Pancreas (tissue), 10 donors: Measurements from ENCODE around the gene TSPO2. TPM values are rescaled to one million over a fixed set of nuclear protein-coding genes. Genes with fewer than 3 reads are reported as not detected.
A peak's percentile ranks its signal among the peaks of the same experiment; 100 is the strongest.
"Not testable (repeated sequence)": the region's sequence is repeated elsewhere in the genome, so short reads cannot be mapped to it uniquely, and the experiment has no call there.

Experiments used
- ATAC-seq, 4 donors: fragments of 200-7000 bp; cut with Tn5 transposase; one replicate each; pipeline versions ENCODE4 v1.8.0 to v1.9.1; 2020; ENCODE audit warnings: mild to moderate bottlenecking in 4 of 4, moderate library complexity in 4 of 4
- DNase-seq, 6 donors: peaks; one replicate each; pipeline ENCODE4 v3.0.0-alpha.2; 2020
- FAIRE-seq: peaks from 2 replicates; lab custom pipeline; 2012; peaks lifted over from hg19 to GRCh38; lab: Jason Lieb, UNC
- H3K27ac ChIP-seq, 4 donors: fragments of 200-600 bp; sonication (generic); 1 replicate in 3 of 4; 2 replicates in 1 of 4; pipeline versions ENCODE4 v1.5.0 to v1.8.0; 2020
- H3K27me3 ChIP-seq, 4 donors: fragments of 200-600 bp; one replicate each; pipeline ENCODE4 v1.8.0; 2021
- H3K36me3 ChIP-seq, 3 donors: fragments of 200-600 bp; sonication (generic) in 1 of 3; one replicate each; pipeline versions ENCODE4 v1.5.0 to v1.8.0; 2020 to 2021
- H3K4me1 ChIP-seq, 3 donors: fragments of 200-600 bp; one replicate each; pipeline ENCODE4 v1.8.0; 2021
- H3K4me3 ChIP-seq, 4 donors: fragments of 200-600 bp; sonication (generic) in 2 of 4; one replicate each; pipeline versions ENCODE4 v1.5.0 to v1.8.0; 2020 to 2021
- H3K9me3 ChIP-seq, 4 donors: fragments of 200-600 bp; one replicate each; pipeline ENCODE4 v1.8.0; 2021
- CTCF ChIP-seq, 4 donors: fragments of 200-600 bp; sonication (generic) in 3 of 4; IDR thresholded peaks; one replicate each; pipeline versions ENCODE4 v1.5.0 to v1.8.0; 2021; ENCODE audit warnings: antibody characterized with exemption in 4 of 4
- WGBS, 2 donors: extraction: QIAGEN DNeasy Blood & Tissue Kit; methylation state at CpG; one replicate each; pipeline ENCODE4 v1.1.7; 2013; 5-methylcytosine and 5-hydroxymethylcytosine counted together
- intact Hi-C, 3 donors: fragments of 100-400 bp; cut with DNase I; formaldehyde crosslinking; loops; one replicate each; pipeline versions ENCODE4 v1.11.1 to v1.14.2; 2022
- polyA plus RNA-seq, 2 donors: library from polyadenylated mRNA; stranded (reverse); fragments of 200-250 nt; gene quantifications; one replicate each; pipeline ENCODE4 v1.2.3, GENCODE V29; 2013
- total RNA-seq, 6 donors: library from RNA; stranded (reverse); fragmentation: NEBNext Ultra II Directional in 4 of 6; extraction: Animal tissue kit (Norgen Biotek cat#: 25700) in 4 of 6; gene quantifications; one replicate each; pipeline versions ENCODE4 v1.2.1 to v1.2.4, GENCODE V29; 2021 to 2023
- donor health status: healthy with polysubstance abuse.
- donor health status: DM: no; HTN: no; CAD: no; lungs with moderate emphysema.
- donor health status: DM: no; HTN: no; CAD: no.
- donor health status: control.
- donor health status: control.
- donor health status: Bipolar disorder and iron deficiency.
- donor health status: DM: yes; HTN: yes; CAD: no.
- donor health status: DM: no; HTN: no; CAD: no.
- donor health status: DM: no; HTN: no; CAD: no.
- donor health status: DM: yes; HTN: yes; CAD: no.

TSPO2 gene
- total and polyA plus RNA-seq, 8 donors: 0.12 to 0.42 (median 0.28) TPM; not detected in 5

DNA sequence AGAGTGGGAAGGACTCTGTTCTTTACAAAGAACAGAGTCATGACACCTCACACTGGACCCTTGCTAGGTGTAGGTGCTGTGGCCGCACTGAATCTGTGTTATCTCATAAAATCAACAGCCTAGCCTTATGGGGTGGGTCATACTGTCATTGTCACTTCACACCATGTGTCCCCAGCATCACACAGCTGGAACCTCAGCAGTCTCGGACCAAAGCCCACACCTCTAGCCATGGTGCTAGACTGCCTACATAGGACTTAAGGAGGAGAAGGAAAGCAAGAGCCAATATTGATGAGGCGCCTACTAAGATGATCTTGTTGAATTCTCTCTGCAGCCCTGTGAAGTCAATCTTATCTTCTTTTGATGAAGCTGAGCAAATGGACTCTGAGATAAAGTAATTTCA lies 34.3 kb upstream of the TSPO2 start:
- no peak for TF ChIP-seq CTCF (IDR thresholded peaks at IDR 0.05)
- WGBS, 2 donors: 93 to 96% methylated on average over 3 of the region's 3 CpGs
- Histone ChIP-seq H3K9me3 (no peaks in the 10 kb centered on the region), H3K4me1 (peaks cover 11 to 18% (median 13%) of the 10 kb centered on the region in 3 donors), H3K27me3 (no peaks in the 10 kb centered on the region), H3K36me3 (no peaks in the 10 kb centered on the region), H3K4me3 (no peak overlapping the region), H3K27ac (no peak overlapping the region)
- intact Hi-C loops: no loop called here
- FAIRE-seq (no peak), ATAC-seq (no peak), DNase-seq (no peak)

- H3K36me3 ChIP-seq: no peaks in the 10 kb centered on the region
- TF ChIP-seq CTCF (IDR thresholded peaks at IDR 0.05): no peak
- intact Hi-C loops: no loop called here
- no peaks in the 10 kb centered on the region for H3K27me3 ChIP-seq
- H3K4me3 ChIP-seq: no peak overlapping the region
- DNase-seq (no peak), FAIRE-seq (no peak), ATAC-seq (no peak)
- no peaks in the 10 kb centered on the region for H3K9me3 ChIP-seq
- peaks cover 21 to 30% (median 28%) of the 10 kb centered on the region in 3 donors for H3K4me1 ChIP-seq
- no peak overlapping the region for H3K27ac ChIP-seq
- WGBS, 2 donors: 98 to 100% methylated on average over 1 of the region's 1 CpG
Measured at GRCh38 chr6:41009669-41010068, 32.6 kb upstream of the TSPO2 start.

DNA sequence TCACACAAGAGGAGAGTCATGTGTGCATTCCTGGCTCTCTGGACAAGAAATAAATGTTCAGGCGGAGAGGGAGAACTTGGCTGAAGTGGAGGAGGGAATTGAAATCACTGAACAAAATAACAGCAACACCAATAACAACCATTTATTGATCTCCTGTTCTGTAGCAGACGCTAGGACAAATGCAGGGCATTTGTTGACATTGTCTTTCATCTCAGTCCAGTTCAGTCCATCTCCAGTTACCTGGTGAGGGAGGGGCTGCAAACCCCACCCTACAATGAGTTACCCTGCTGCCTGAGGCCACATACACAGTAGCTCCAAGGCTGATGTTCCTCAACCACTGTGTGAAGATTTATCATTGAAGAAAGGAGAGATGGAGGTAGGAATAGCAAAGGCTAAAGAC lies 30.6 kb upstream of the TSPO2 start:
- no peak for ATAC-seq
- no peak for FAIRE-seq
- Histone ChIP-seq H3K27ac (no peak overlapping the region), H3K4me1 (peaks cover 25 to 31% (median 27%) of the 10 kb centered on the region in 3 donors), H3K9me3 (no peaks in the 10 kb centered on the region), H3K4me3 (no peak overlapping the region), H3K36me3 (no peaks in the 10 kb centered on the region), H3K27me3 (no peaks in the 10 kb centered on the region)
- TF ChIP-seq CTCF (IDR thresholded peaks at IDR 0.05): no peak
- DNase-seq: no peak
- WGBS, 2 donors: 52 to 53% methylated on average over 2 of the region's 2 CpGs
- intact Hi-C loops: no loop called here

DNA sequence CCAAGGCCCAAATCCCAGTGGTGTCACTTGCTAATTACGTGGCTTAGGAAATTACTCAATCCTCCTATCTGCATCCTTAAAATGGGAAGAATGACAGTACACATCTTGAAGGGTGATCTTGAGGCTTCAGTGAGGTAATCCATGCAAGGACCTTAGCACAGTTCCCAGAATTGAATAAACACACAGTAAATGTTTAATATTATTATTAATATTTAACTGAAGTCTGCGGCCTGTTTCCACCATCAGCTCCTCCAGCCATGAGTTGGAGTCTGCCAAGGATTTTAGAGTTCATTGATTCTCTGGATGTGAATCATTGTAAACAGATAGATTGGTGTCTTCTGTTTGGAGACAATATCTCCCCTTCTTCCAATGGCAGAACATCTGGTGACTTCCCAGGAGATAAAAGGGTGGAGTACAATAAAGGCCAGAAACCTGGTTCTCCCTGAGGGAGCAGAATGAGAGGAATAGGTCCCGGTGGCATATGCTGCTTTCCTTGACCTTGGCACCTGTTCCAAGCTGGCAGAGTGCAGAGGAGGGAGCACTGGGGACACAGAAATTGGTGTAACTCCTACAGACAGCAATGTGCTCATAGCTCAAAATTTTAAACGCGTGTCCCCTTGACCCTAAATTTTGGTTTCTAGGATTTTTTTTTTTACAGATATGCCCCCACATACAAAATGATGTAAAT lies 28.7 kb upstream of the TSPO2 start:
- 12 to 19% methylated on average over 5 of the region's 5 CpGs for WGBS, 2 donors
- FAIRE-seq: no peak
- peak; percentile 90 to 93 (median 91) for ATAC-seq
- no peaks in the 10 kb centered on the region for H3K27me3 ChIP-seq
- H3K36me3 ChIP-seq: no peaks in the 10 kb centered on the region
- DNase-seq: peak in 5 of 6 donors; percentile 72 to 89 (median 83)
- H3K4me3 ChIP-seq: no peak overlapping the region
- no peak for TF ChIP-seq CTCF (IDR thresholded peaks at IDR 0.05)
- peaks cover 30 to 39% (median 36%) of the 10 kb centered on the region in 3 donors for H3K4me1 ChIP-seq
- intact Hi-C loops: no loop called here
- no peaks in the 10 kb centered on the region for H3K9me3 ChIP-seq
- peak overlapping the region; percentile 52 to 81 (median 70) for H3K27ac ChIP-seq

DNA sequence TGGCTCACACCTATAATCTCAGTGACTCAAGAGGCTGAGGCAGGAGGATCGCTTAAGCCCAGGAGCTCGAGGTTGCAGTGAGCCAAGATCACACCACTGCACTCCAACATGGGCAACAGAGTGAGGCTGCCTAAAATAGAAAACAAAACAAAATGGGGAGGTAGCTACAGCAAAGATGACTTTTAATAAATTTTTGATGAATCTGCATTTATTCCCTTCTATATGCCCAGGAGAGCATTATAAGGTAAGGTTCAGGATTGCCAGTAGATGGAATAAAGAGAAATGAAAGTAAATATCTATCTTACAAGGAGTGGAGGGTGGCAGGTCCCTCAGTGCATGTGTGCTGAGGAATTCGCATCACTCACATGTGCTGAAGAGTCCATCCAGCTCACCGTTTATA lies 27.5 kb upstream of the TSPO2 start:
- TF ChIP-seq CTCF (IDR thresholded peaks at IDR 0.05): no peak
- Histone ChIP-seq H3K27ac (peak overlapping the region in 1 of 4 donors; percentile 81), H3K9me3 (no peaks in the 10 kb centered on the region), H3K4me1 (peaks cover 30 to 43% (median 39%) of the 10 kb centered on the region in 3 donors), H3K27me3 (no peaks in the 10 kb centered on the region), H3K36me3 (no peaks in the 10 kb centered on the region), H3K4me3 (no peak overlapping the region)
- intact Hi-C loops: no loop called here
- FAIRE-seq: no peak
- 88 to 89% methylated on average over 4 of the region's 4 CpGs for WGBS, 2 donors
- DNase-seq: no peak
- no peak for ATAC-seq

DNA sequence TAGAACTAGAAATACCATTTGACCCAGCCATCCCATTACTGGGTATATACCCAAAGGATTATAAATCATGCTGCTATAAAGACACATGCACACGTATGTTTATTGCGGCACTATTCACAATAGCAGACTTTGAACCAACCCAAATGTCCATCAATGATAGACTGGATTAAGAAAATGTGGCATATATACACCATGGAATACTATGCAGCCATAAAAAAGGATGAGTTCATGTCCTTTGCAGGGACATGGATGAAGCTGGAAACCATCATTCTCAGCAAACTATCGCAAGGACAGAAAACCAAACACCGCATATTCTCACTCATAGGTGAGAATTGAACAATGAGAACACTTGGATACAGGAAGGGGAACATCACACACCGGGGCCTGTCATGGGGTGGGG lies 26.4 kb upstream of the TSPO2 start:
- H3K4me3 ChIP-seq, ATAC-seq, H3K36me3 ChIP-seq, DNase-seq, intact Hi-C loops, H3K27ac ChIP-seq, H3K9me3 ChIP-seq, H3K27me3 ChIP-seq, FAIRE-seq: not testable (repeated sequence)
- peaks cover 30 to 43% (median 39%) of the 10 kb centered on the region in 3 donors for H3K4me1 ChIP-seq
- 96 to 100% methylated on average over 3 to 5 of the region's 5 CpGs for WGBS, 2 donors
